T-helper 17 cell (primary cell): ENCODE results near the gene OSBPL10. TPM values are rescaled to one million over a fixed set of nuclear protein-coding genes. Genes with fewer than 3 reads are reported as not detected.

Source experiments
- ATAC-seq: fragments of 150-1000 bp; cut with Tn5 transposase; 2 replicates; pipeline ENCODE4 v1.10.0; 2021; ENCODE audit warnings: mild to moderate bottlenecking, moderate library complexity
- DNase-seq, 3 donors: peaks; one replicate each; pipeline versions ENCODE4 v3.0.0 to v3.0.0-alpha.2; 2020 to 2021
- H3K9me3 ChIP-seq: one replicate; pipeline ENCODE4 v1.7.0; 2013; ENCODE audit warnings: low read length, mild to moderate bottlenecking; ENCODE audit not compliant: control insufficient read depth, poor library complexity, severe bottlenecking
- H3K27ac Mint-ChIP-seq: one replicate; pipeline ENCODE4 v1.8.0; 2022; ENCODE audit warnings: mild to moderate bottlenecking, moderate library complexity, mixed read lengths
- H3K27me3 Mint-ChIP-seq: one replicate; pipeline ENCODE4 v1.8.0; 2022; ENCODE audit warnings: mixed read lengths
- H3K36me3 Mint-ChIP-seq: one replicate; pipeline ENCODE4 v1.8.0; 2022; ENCODE audit warnings: low read depth, mixed read lengths
- H3K4me1 Mint-ChIP-seq: one replicate; pipeline ENCODE4 v1.8.0; 2022; ENCODE audit warnings: mild to moderate bottlenecking, mixed read lengths
- H3K4me3 Mint-ChIP-seq: one replicate; pipeline ENCODE4 v1.8.0; 2022; ENCODE audit warnings: mild to moderate bottlenecking, moderate library complexity, mixed read lengths
- total RNA-seq, 4 donors: library from RNA in 2 of 4; stranded (reverse) in 2 of 4; gene quantifications; one replicate each; pipeline ENCODE4 v1.2.3 and lab custom pipeline; 2022 to 2026

Gene OSBPL10
- total RNA-seq, 2 donors from 2014 or later = 8.5 TPM; not detected in 1

DNA sequence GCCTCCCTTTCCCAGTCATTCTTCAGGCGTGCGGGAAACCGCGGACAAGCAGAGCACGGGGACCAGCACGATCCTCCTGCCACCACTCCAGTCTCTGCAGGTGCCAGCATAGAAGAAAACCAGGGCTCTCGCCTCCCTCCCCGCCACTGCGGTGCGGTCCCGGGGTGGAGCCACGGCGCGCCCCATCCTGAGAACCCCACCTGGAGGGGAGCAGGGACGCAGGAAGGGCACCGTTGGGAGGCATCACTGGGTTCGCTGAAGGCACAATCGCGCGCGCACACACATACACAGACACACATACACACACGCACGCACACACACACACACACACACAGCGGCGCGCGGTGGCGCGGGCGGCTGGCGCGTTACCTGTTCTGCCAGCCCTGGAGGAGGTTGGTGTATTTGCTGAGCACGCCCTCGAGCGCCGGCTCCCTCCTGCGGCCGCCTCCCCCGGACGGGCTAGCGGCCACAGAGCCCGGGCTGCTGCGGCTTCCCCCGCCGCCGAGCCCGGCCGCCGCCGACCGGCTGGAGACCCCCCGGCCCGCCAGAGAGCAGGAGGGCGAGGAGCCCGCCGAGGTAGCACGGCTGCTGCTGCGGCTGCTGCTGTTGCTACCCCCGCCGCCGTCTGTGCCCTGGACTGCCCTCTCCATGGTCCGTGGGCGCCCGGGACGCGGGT, 394 bp downstream of the OSBPL10 start:
- ATAC-seq = peak; percentile 77
- Mint-ChIP-seq H3K4me3 (peak overlapping the region; percentile 94), H3K36me3 (peaks cover 6% of the 10 kb centered on the region), H3K4me1 (peaks cover 8% of the 10 kb centered on the region), H3K27me3 (peaks cover 68% of the 10 kb centered on the region), H3K27ac (no peak overlapping the region)
- peak in 2 of 3 donors; percentile 13 to 16 for DNase-seq
- H3K9me3 ChIP-seq = no peaks in the 10 kb centered on the region

DNA sequence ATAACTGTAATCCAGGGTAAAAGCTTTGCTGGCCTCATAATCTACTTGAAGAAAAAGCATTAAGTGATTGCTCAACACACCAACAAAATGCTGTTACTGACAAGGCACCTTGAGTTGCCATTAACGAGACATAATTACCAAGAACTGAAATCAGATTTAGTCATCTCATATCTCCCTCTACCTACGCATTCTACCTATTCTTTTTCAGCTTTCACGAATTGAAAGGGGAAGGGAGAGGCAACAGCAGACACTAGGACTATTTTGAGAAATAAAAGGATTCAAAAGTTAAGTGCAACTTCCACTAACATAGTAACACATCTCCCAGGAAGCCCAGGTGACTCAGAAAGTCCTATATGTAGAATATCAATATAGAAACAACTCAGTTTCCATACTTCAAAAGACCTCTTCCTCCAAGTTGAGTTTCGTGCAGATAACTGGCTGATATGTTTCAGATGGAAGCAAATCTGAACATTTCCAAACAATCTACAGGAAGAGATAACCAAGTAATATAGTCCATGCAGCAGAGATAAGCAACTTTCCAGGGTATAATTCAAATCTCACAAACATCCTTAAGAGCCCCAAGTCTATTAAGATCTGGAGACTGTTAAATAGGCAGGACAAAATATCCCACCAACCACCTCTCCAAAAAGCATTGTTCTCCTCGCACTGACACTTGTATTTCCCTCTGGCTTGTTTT, 1.9 kb downstream of the OSBPL10 start:
- DNase-seq (no peak), ATAC-seq (no peak)
- Mint-ChIP-seq H3K27ac (no peak overlapping the region), H3K27me3 (peaks cover 83% of the 10 kb centered on the region), H3K4me1 (peaks cover 8% of the 10 kb centered on the region), H3K4me3 (peak overlapping the region; percentile 60), H3K36me3 (peaks cover 8% of the 10 kb centered on the region)
- no peaks in the 10 kb centered on the region for H3K9me3 ChIP-seq

DNA sequence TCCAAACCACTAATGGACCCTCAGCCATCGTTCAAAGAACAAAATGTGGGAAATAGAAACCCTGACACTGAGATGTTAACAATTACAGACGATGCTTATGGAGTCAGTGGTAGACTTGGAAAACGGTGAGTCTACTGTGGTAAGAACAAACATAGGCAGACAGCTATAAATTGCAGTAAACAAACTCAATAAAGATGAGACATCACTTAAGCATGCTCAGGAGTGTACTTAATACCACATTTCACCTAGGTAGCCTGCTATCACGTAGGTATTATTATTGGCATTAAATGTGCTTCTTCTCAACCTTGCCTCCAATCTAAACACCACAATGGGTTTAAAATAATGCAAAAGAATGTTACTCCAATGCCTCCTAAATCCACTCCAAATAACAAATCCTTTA, 2.5 kb downstream of the OSBPL10 start:
- Mint-ChIP-seq H3K4me3 (no peak overlapping the region), H3K36me3 (peaks cover 8% of the 10 kb centered on the region), H3K27ac (no peak overlapping the region), H3K27me3 (peaks cover 89% of the 10 kb centered on the region), H3K4me1 (peaks cover 8% of the 10 kb centered on the region)
- DNase-seq (no peak), ATAC-seq (no peak)
- H3K9me3 ChIP-seq = no peaks in the 10 kb centered on the region

DNA sequence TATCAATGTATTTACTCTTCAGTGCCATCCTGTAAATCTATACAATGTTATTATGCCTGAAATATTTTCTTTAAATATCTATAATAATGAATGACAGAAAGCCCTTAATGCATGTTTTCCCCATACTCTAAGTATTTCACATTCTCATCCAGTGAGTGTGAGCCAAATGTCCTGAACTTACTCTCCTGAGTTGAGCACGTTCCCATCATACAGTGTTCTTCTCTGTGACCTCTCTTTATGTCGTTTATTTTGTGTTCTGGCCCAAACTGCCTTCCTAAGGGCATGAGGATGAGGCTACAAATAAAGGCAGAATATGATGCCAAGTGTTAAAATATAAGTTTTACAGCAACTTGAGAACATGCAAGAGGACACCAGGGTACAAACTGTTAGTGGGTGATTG, 3.3 kb downstream of the OSBPL10 start:
- ATAC-seq (no peak), DNase-seq (no peak)
- Mint-ChIP-seq H3K27me3 (peaks cover 88% of the 10 kb centered on the region), H3K4me1 (peaks cover 8% of the 10 kb centered on the region), H3K4me3 (no peak overlapping the region), H3K36me3 (peaks cover 8% of the 10 kb centered on the region), H3K27ac (no peak overlapping the region)
- H3K9me3 ChIP-seq = no peaks in the 10 kb centered on the region

DNA sequence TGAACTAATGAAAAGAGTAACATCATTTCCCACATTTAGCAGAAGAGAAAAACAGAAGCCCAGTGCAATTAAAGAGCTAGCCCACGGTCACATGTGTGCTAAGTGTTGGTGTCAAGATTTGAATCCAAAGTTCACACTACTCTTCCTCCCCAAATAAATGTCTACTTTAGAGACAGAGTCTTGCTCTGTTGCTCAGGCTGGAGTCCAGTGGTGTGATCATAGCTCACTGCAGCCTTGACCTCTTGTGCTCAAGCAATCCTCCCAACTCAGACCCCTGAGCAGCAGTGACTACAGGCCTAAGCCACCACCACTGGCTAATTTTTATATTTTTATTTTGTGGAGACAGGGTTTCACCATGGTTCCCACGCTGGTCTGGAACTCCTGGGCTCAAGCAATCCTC, 4.8 kb downstream of the OSBPL10 start:
- no peak overlapping the region for H3K4me3 Mint-ChIP-seq
- peaks cover 82% of the 10 kb centered on the region for H3K27me3 Mint-ChIP-seq
- peaks cover 8% of the 10 kb centered on the region for H3K36me3 Mint-ChIP-seq
- H3K4me1 Mint-ChIP-seq = peaks cover 5% of the 10 kb centered on the region
- DNase-seq = no peak
- no peak for ATAC-seq
- H3K27ac Mint-ChIP-seq = no peak overlapping the region
- no peaks in the 10 kb centered on the region for H3K9me3 ChIP-seq

DNA sequence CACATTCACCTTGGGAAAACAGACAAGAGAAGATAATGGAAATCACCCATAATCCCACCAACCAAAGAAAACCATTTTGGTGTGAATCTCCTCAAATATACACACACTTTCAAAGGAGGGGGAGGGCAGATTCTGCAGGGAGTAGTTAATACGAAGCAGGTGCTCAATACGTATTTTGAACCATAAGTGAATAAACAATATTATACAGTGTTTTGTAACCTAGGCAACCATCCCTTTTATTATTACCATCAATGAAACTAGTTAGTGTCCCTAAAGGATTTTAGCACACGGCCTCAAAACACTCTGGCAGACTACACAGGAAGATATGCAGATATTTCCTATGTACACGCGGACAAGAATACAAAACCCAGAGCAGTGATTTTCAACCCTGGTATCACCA, 6.1 kb downstream of the OSBPL10 start:
- Mint-ChIP-seq H3K27me3 (peaks cover 84% of the 10 kb centered on the region), H3K27ac (no peak overlapping the region), H3K36me3 (peaks cover 4% of the 10 kb centered on the region), H3K4me1 (no peaks in the 10 kb centered on the region), H3K4me3 (no peak overlapping the region)
- DNase-seq (no peak), ATAC-seq (no peak)
- no peaks in the 10 kb centered on the region for H3K9me3 ChIP-seq

DNA sequence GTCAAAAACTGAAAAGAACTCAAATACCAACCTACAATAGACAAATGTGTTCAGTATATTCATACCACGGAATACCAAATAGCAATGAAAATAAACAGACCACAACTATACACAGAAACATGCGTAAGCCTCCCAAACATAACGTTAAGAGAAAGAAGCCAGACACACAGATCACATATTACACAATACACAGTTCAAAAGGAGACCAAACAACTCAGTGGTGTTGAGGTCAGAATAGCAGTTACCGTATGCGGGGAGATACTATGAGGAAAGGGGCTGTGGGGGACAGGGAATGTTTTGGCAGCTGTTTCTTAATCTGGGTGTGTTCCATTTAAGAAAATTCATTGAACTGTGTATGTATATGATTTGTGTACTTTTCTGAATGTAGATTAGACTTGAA, 6.6 kb downstream of the OSBPL10 start:
- H3K4me1 Mint-ChIP-seq = no peaks in the 10 kb centered on the region
- H3K27me3 Mint-ChIP-seq = peaks cover 79% of the 10 kb centered on the region
- no peaks in the 10 kb centered on the region for H3K9me3 ChIP-seq
- no peak overlapping the region for H3K27ac Mint-ChIP-seq
- H3K36me3 Mint-ChIP-seq = peaks cover 4% of the 10 kb centered on the region
- ATAC-seq (no peak), DNase-seq (no peak)
- H3K4me3 Mint-ChIP-seq = no peak overlapping the region

DNA sequence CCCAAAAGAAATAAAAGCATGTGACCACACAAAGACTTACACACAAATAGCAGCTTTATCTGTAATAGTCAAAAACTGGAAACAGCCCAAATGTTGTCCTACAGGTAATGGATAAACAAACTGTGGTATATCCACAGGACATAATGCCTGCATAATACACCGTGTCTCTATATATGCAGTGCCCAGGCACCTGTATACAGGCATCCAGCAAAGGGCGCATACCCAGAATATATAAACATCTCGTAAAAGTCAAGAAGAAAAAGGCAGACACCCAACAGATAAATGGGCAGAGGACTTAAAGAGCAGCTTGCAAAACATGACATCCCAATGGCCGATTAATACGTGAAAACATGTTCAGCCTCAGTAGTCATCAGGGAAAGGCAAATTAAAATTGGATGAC, 7.2 kb downstream of the OSBPL10 start:
- ATAC-seq (no peak), DNase-seq (no peak)
- H3K27ac Mint-ChIP-seq = no peak overlapping the region
- peaks cover 4% of the 10 kb centered on the region for H3K36me3 Mint-ChIP-seq
- no peaks in the 10 kb centered on the region for H3K4me1 Mint-ChIP-seq
- no peaks in the 10 kb centered on the region for H3K9me3 ChIP-seq
- H3K4me3 Mint-ChIP-seq = no peak overlapping the region
- H3K27me3 Mint-ChIP-seq = peaks cover 78% of the 10 kb centered on the region

DNA sequence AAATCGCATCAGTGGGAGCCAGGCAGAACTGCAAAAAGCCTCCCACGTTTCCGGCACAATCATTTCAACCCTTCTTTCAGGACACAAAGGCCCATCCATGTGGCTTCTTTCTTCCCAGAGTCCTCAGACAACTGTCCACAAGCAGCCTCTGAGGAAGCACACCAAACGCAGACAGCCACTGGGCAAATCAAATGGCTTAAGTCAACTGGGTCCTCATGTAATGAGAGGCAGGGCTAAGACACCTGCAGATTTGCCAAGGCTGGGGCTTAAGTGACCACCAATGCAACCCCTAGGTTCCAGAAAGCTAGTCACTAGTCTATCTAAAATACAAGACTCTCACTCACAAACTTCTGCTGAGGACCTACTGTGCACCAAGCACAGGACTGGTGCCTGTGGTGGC, 8.0 kb downstream of the OSBPL10 start:
- DNase-seq (no peak), ATAC-seq (no peak)
- H3K9me3 ChIP-seq = no peaks in the 10 kb centered on the region
- Mint-ChIP-seq H3K27me3 (peaks cover 74% of the 10 kb centered on the region), H3K36me3 (peaks cover 4% of the 10 kb centered on the region), H3K4me3 (no peak overlapping the region), H3K27ac (no peak overlapping the region), H3K4me1 (peaks cover 1% of the 10 kb centered on the region)

DNA sequence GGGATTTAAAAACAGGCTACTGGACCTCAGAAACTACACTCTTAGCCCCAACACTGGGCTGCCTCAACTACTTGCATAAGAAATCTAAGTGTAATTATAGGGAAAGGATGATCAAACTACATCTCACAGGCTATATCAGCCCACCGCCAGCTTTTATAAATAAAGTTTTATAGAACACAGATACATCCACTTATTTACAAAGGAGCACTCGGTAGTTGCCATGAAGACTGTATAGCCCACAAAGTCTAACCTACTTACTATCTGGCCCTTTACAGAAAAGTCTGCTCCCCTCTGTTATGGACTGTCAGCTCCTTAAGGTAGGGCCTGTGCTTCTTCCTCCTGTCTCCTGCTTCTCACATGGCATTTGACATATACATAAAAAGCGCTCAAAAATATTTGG, 9.5 kb downstream of the OSBPL10 start:
- no peaks in the 10 kb centered on the region for H3K9me3 ChIP-seq
- ATAC-seq (no peak), DNase-seq (no peak)
- H3K27me3 Mint-ChIP-seq = peaks cover 61% of the 10 kb centered on the region
- H3K4me3 Mint-ChIP-seq = no peak overlapping the region
- no peak overlapping the region for H3K27ac Mint-ChIP-seq
- peaks cover 3% of the 10 kb centered on the region for H3K4me1 Mint-ChIP-seq
- peaks cover 2% of the 10 kb centered on the region for H3K36me3 Mint-ChIP-seq

DNA sequence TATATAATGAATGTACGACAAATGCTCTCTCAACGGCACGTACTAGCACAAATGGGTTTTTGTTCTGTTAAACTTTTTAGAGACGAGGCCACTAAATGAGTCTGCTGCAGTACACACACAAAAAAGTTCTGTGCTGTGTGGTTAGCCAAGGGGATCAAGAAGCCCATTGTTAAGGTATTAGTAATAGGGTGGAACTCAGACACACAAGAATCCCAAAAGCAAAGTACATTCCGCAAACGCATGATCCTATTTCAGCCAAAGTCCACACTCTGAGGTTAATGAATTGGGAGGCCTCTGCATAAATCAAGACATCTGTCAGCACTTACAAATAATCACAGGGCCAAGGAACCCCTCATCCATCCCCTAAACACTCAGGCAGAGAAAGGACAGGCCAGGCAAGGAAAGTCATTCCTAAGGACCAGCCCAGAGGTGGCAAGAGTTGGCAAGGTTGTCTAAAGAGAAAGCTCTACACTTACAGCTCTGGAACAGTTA, 12.1 kb downstream of the OSBPL10 start:
- ATAC-seq (no peak), DNase-seq (no peak)
- no peaks in the 10 kb centered on the region for H3K9me3 ChIP-seq
- Mint-ChIP-seq H3K4me1 (peaks cover 6% of the 10 kb centered on the region), H3K27ac (no peak overlapping the region), H3K27me3 (peaks cover 39% of the 10 kb centered on the region), H3K36me3 (no peaks in the 10 kb centered on the region), H3K4me3 (no peak overlapping the region)

DNA sequence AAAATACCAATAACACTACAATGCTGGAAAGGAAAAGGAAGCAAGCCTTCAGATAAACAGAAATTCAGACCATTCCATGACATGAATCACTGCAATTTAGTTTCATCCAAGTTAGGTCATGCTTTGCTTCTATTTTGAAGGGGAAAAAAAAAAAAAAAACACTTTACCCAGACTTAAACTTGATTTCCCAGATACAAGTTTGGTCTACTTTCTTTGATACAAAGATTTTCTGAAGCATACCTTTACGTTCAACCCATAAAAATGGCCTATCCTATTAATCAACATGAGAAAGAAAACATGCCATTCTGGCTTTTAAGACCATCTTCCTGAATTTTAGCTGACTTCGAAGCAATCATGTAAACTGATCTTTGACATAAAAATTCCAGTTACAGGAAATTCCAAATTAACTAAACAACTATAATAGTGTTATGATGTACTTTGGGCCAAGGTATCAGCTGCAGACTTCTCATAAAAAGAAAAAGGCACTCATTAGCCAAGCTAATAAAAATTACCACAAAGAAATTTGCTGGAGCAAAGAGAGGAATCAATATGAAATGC, 12.6 kb downstream of the OSBPL10 start:
- no peak overlapping the region for H3K4me3 Mint-ChIP-seq
- DNase-seq (no peak), ATAC-seq (no peak)
- peaks cover 6% of the 10 kb centered on the region for H3K4me1 Mint-ChIP-seq
- no peaks in the 10 kb centered on the region for H3K9me3 ChIP-seq
- H3K27ac Mint-ChIP-seq = no peak overlapping the region
- H3K27me3 Mint-ChIP-seq = peaks cover 39% of the 10 kb centered on the region
- no peaks in the 10 kb centered on the region for H3K36me3 Mint-ChIP-seq

DNA sequence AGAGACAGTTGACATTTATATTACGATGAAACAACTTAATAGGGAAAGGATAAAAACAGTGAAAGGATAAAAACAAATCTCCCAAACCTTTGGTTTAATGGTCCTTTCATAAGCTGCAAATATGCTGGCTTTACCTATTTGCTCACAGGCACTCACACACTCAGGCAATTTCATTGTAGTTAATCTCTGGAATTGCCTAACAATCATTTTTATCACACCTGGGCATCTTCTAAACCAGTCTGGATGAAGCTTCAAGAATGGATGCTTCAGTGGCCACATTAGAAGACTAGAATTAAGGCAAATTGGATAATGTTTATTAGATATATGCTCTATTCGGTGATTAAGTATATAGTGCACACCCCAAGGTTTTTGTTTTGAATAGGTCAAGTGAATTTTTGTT, 13.5 kb downstream of the OSBPL10 start:
- Mint-ChIP-seq H3K27ac (no peak overlapping the region), H3K4me1 (peaks cover 6% of the 10 kb centered on the region)

More for the DNA sequence above, 13.5 kb downstream of the OSBPL10 start:
- peaks cover 36% of the 10 kb centered on the region for H3K27me3 Mint-ChIP-seq
- DNase-seq (no peak), ATAC-seq (no peak)
- H3K36me3 Mint-ChIP-seq = no peaks in the 10 kb centered on the region
- H3K9me3 ChIP-seq = no peaks in the 10 kb centered on the region
- no peak overlapping the region for H3K4me3 Mint-ChIP-seq
